Measurements from ENCODE around the gene EPS15.
A peak's percentile ranks its signal among the peaks of the same experiment; 100 is the strongest.

The EPS15 gene

GRCh38 chr1:51555866-51556619 is 37.0 kb upstream of the EPS15 start:
- DNase-seq (ENCODE audit: low read depth) = no peak
- TF ChIP-seq CTCF (IDR thresholded peaks at IDR 0.05; ENCODE audit: insufficient read depth, low read depth, low read length, missing control alignments) = no peak
- H3K4me3 ChIP-seq (ENCODE audit: low read depth, low read length) = no peak overlapping the region

GRCh38 chr1:51553911-51554310 is 34.8 kb upstream of the EPS15 start:
- TF ChIP-seq CTCF (IDR thresholded peaks at IDR 0.05; ENCODE audit: insufficient read depth, low read depth, low read length, missing control alignments) = no peak
- no peak overlapping the region for H3K4me3 ChIP-seq (ENCODE audit: low read depth, low read length)
- no peak for DNase-seq (ENCODE audit: low read depth)

GRCh38 chr1:51552929-51553807 is 34.1 kb upstream of the EPS15 start:
- no peak for DNase-seq (ENCODE audit: low read depth)
- no peak for TF ChIP-seq CTCF (IDR thresholded peaks at IDR 0.05; ENCODE audit: insufficient read depth, low read depth, low read length, missing control alignments)
- H3K4me3 ChIP-seq (ENCODE audit: low read depth, low read length) = no peak overlapping the region

- no peak overlapping the region for H3K4me3 ChIP-seq (ENCODE audit: low read depth, low read length)
- TF ChIP-seq CTCF (IDR thresholded peaks at IDR 0.05; ENCODE audit: insufficient read depth, low read depth, low read length, missing control alignments) = no peak
- peak; percentile 49 for DNase-seq (ENCODE audit: low read depth)
Measured at GRCh38 chr1:51551848-51552296, 32.8 kb upstream of the EPS15 start.

- no peak overlapping the region for H3K4me3 ChIP-seq (ENCODE audit: low read depth, low read length)
- TF ChIP-seq CTCF (IDR thresholded peaks at IDR 0.05; ENCODE audit: insufficient read depth, low read depth, low read length, missing control alignments) = no peak
- DNase-seq (ENCODE audit: low read depth) = no peak
Measured at GRCh38 chr1:51551081-51551480, 32.0 kb upstream of the EPS15 start.

GRCh38 chr1:51549901-51550300 is 30.8 kb upstream of the EPS15 start:
- TF ChIP-seq CTCF (IDR thresholded peaks at IDR 0.05; ENCODE audit: insufficient read depth, low read depth, low read length, missing control alignments) = no peak
- H3K4me3 ChIP-seq (ENCODE audit: low read depth, low read length) = no peak overlapping the region
- no peak for DNase-seq (ENCODE audit: low read depth)
